Measurements from ENCODE around the gene PITPNM1.
A peak's percentile ranks its signal among the peaks of the same experiment; 100 is the strongest.

Gene PITPNM1

GRCh38 chr11:67450796-67451657, 54.1 kb downstream of the PITPNM1 start:
- Histone ChIP-seq H2AFZ (ENCODE audit: low read length, unreplicated experiment) (no peak overlapping the region), H3K4me1 (ENCODE audit: control insufficient read depth, insufficient read depth, low read length, unreplicated experiment) (no peaks in the 10 kb centered on the region), H3K27me3 (ENCODE audit: insufficient read depth, low read length) (no peaks in the 10 kb centered on the region), H3K4me3 (ENCODE audit: low read depth, low read length) (no peak overlapping the region), H3K79me2 (ENCODE audit: control insufficient read depth, insufficient read depth, low read length, unreplicated experiment) (no peaks in the 10 kb centered on the region), H3K36me3 (ENCODE audit: insufficient read depth, low read length) (no peaks in the 10 kb centered on the region), H3K27ac (ENCODE audit: low read depth, low read length) (no peak overlapping the region)

- Histone ChIP-seq H2AFZ (ENCODE audit: low read length, unreplicated experiment) (no peak overlapping the region), H3K36me3 (ENCODE audit: insufficient read depth, low read length) (no peaks in the 10 kb centered on the region)
These were observed 55.9 kb downstream of the PITPNM1 start for GRCh38 chr11:67449116-67449844.

GRCh38 chr11:67448220-67448609, 56.9 kb downstream of the PITPNM1 start:
- Histone ChIP-seq H3K4me3 (ENCODE audit: low read depth, low read length) (no peak overlapping the region), H3K27ac (ENCODE audit: low read depth, low read length) (no peak overlapping the region), H3K4me1 (ENCODE audit: control insufficient read depth, insufficient read depth, low read length, unreplicated experiment) (no peaks in the 10 kb centered on the region), H2AFZ (ENCODE audit: low read length, unreplicated experiment) (no peak overlapping the region), H3K36me3 (ENCODE audit: insufficient read depth, low read length) (no peaks in the 10 kb centered on the region), H3K79me2 (ENCODE audit: control insufficient read depth, insufficient read depth, low read length, unreplicated experiment) (no peaks in the 10 kb centered on the region), H3K27me3 (ENCODE audit: insufficient read depth, low read length) (no peaks in the 10 kb centered on the region)

More at GRCh38 chr11:67449116-67449844, 55.9 kb downstream of the PITPNM1 start:
- H3K4me3 ChIP-seq (ENCODE audit: low read depth, low read length): no peak overlapping the region
- no peaks in the 10 kb centered on the region for H3K4me1 ChIP-seq (ENCODE audit: control insufficient read depth, insufficient read depth, low read length, unreplicated experiment)
- no peak overlapping the region for H3K27ac ChIP-seq (ENCODE audit: low read depth, low read length)
- H3K27me3 ChIP-seq (ENCODE audit: insufficient read depth, low read length): no peaks in the 10 kb centered on the region
- no peaks in the 10 kb centered on the region for H3K79me2 ChIP-seq (ENCODE audit: control insufficient read depth, insufficient read depth, low read length, unreplicated experiment)

GRCh38 chr11:67445515-67445914, 59.6 kb downstream of the PITPNM1 start:
- Histone ChIP-seq H3K79me2 (ENCODE audit: control insufficient read depth, insufficient read depth, low read length, unreplicated experiment) (peaks cover 6% of the 10 kb centered on the region), H2AFZ (ENCODE audit: low read length, unreplicated experiment) (no peak overlapping the region), H3K4me3 (ENCODE audit: low read depth, low read length) (no peak overlapping the region), H3K4me1 (ENCODE audit: control insufficient read depth, insufficient read depth, low read length, unreplicated experiment) (peaks cover 7% of the 10 kb centered on the region), H3K36me3 (ENCODE audit: insufficient read depth, low read length) (no peaks in the 10 kb centered on the region), H3K27ac (ENCODE audit: low read depth, low read length) (no peak overlapping the region), H3K27me3 (ENCODE audit: insufficient read depth, low read length) (no peaks in the 10 kb centered on the region)

GRCh38 chr11:67442504-67443404, 62.4 kb downstream of the PITPNM1 start:
- Histone ChIP-seq H3K4me1 (ENCODE audit: control insufficient read depth, insufficient read depth, low read length, unreplicated experiment) (peaks cover 7% of the 10 kb centered on the region), H3K79me2 (ENCODE audit: control insufficient read depth, insufficient read depth, low read length, unreplicated experiment) (peaks cover 6% of the 10 kb centered on the region), H3K27me3 (ENCODE audit: insufficient read depth, low read length) (no peaks in the 10 kb centered on the region), H2AFZ (ENCODE audit: low read length, unreplicated experiment) (no peak overlapping the region), H3K27ac (ENCODE audit: low read depth, low read length) (peak overlapping the region; percentile 41), H3K36me3 (ENCODE audit: insufficient read depth, low read length) (no peaks in the 10 kb centered on the region), H3K4me3 (ENCODE audit: low read depth, low read length) (peak overlapping the region; percentile 98)
